Keratinocyte (primary cell): Measurements from ENCODE around the gene DUSP5. TPM values are rescaled to one million over a fixed set of nuclear protein-coding genes. Genes with fewer than 3 reads are reported as not detected.

Experiments
- DNase-seq: peaks from one replicate; pipeline ENCODE4 v3.0.0-alpha.2; 2011; ENCODE audit warnings: low read depth, missing footprints, low spot score
- FAIRE-seq: peaks from 2 replicates; lab custom pipeline; 2011; peaks lifted over from hg19 to GRCh38; lab: Jason Lieb, UNC
- H2AFZ ChIP-seq: 2 replicates; pipeline ENCODE4 v1.6.0; 2012; ENCODE audit warnings: low read length, control low read depth, inconsistent platforms; ENCODE audit not compliant: control insufficient read depth
- H3K27ac ChIP-seq: 2 replicates; pipeline ENCODE4 v1.5.1; 2011; ENCODE audit warnings: low read length; ENCODE audit not compliant: control insufficient read depth, insufficient read depth
- H3K27me3 ChIP-seq: 3 replicates; pipeline ENCODE4 v1.6.0; 2011; ENCODE audit warnings: low read length; ENCODE audit not compliant: control insufficient read depth, insufficient read depth; ENCODE audit errors: extremely low read depth
- H3K36me3 ChIP-seq, 2 experiments: 2 replicates in 1 of 2; 3 replicates in 1 of 2; pipeline ENCODE4 v1.5.1; 2011; ENCODE audit warnings: low read length in 2 of 2, mild to moderate bottlenecking in 1 of 2; ENCODE audit not compliant: control insufficient read depth in 2 of 2, insufficient read depth in 2 of 2; ENCODE audit errors: extremely low read depth in 1 of 2
- H3K4me1 ChIP-seq: 3 replicates; pipeline ENCODE4 v1.5.1; 2011; ENCODE audit warnings: low read length; ENCODE audit not compliant: control insufficient read depth, insufficient read depth; ENCODE audit errors: extremely low read depth
- H3K4me2 ChIP-seq: 3 replicates; pipeline ENCODE4 v1.6.0; 2011; ENCODE audit warnings: low read depth, low read length; ENCODE audit not compliant: control insufficient read depth, insufficient read depth; ENCODE audit errors: extremely low read depth
- H3K4me3 ChIP-seq, 3 experiments: fragments of 200-600 bp in 1 of 3; sonication (generic) in 1 of 3; 2 replicates in 2 of 3; 3 replicates in 1 of 3; pipeline ENCODE4 v1.5.1; 2011 to 2016; ENCODE audit warnings: low read length in 3 of 3, mild to moderate bottlenecking in 3 of 3, control low read depth in 2 of 3, inconsistent platforms in 1 of 3, low read depth in 1 of 3, mixed read lengths in 1 of 3, mixed run types in 1 of 3, moderate library complexity in 1 of 3; ENCODE audit not compliant: control insufficient read depth in 2 of 3, insufficient read depth in 2 of 3; ENCODE audit errors: extremely low read depth in 1 of 3
- H3K79me2 ChIP-seq: 2 replicates; pipeline ENCODE4 v1.6.0; 2012; ENCODE audit warnings: low read length; ENCODE audit not compliant: control insufficient read depth, insufficient read depth
- H3K9ac ChIP-seq: 3 replicates; pipeline ENCODE4 v1.6.0; 2011; ENCODE audit warnings: low read length; ENCODE audit not compliant: control insufficient read depth, insufficient read depth; ENCODE audit errors: extremely low read depth
- H3K9me1 ChIP-seq: 3 replicates; pipeline ENCODE4 v1.6.0; 2011; ENCODE audit warnings: low read length; ENCODE audit not compliant: control insufficient read depth, insufficient read depth; ENCODE audit errors: extremely low read depth
- H3K9me3 ChIP-seq: 2 replicates; pipeline ENCODE4 v1.5.1; 2012; ENCODE audit warnings: low read depth, low read length; ENCODE audit not compliant: control insufficient read depth
- H4K20me1 ChIP-seq: 3 replicates; pipeline ENCODE4 v1.6.0; 2011; ENCODE audit warnings: low read length; ENCODE audit not compliant: control insufficient read depth, insufficient read depth; ENCODE audit errors: extremely low read depth
- EZH2 ChIP-seq: IDR thresholded peaks from one replicate; pipeline ENCODE4 v1.6.1; 2012; ENCODE audit warnings: inconsistent platforms, mild to moderate bottlenecking, low read length, moderate library complexity
- dilution Hi-C: fragments of 300-500 bp; cut with MboI; formaldehyde crosslinking; loops from one replicate; pipeline ENCODE4 v1.7.0; 2020; ENCODE audit warnings: low sequenced_read_pairs; ENCODE audit not compliant: extremely low pct_ligation_motif_present
- polyA plus RNA-seq, 5 experiments: library from polyadenylated mRNA; depleted of rRNA in 3 of 5; stranded (reverse) in 3 of 5; stranded (forward) in 1 of 5; unstranded in 1 of 5; fragments of >200 nt; gene quantifications; 1 replicate in 1 of 5; 2 replicates in 3 of 5; 3 replicates in 1 of 5; pipeline versions ENCODE4 v1.2.1 to v1.2.3, GENCODE V29; 2011 to 2012; ENCODE audit warnings: missing spikeins in 2 of 5, low read depth in 1 of 5, low replicate concordance in 1 of 5
- TF ChIP-seq, protein P1 (sequence below), 3 experiments: IDR thresholded peaks in 1 of 3; conservative IDR thresholded peaks in 1 of 3; optimal IDR thresholded peaks in 1 of 3; 2 replicates in 2 of 3; 3 replicates in 1 of 3; pipeline versions ENCODE3 to v1.5.1; 2011; ENCODE audit warnings: low read length in 3 of 3, mild to moderate bottlenecking in 3 of 3, moderate library complexity in 2 of 3, control low read depth in 1 of 3, inconsistent platforms in 1 of 3; ENCODE audit not compliant: insufficient read depth in 2 of 3; ENCODE audit errors: extremely low read depth in 1 of 3

Gene DUSP5
- polyA plus RNA-seq, 1 donor (not counting 4 experiments of a cell fraction or from before 2014, with no cell fraction given) = 49.6 TPM

- Histone ChIP-seq H3K4me3 (peak overlapping the region; percentile 85 to 97 (median 91)), H3K36me3 (peaks cover 0 to 17% of the 10 kb centered on the region in 2 experiments), H3K4me2 (peak overlapping the region; percentile 96), H3K79me2 (peaks cover 56% of the 10 kb centered on the region), H2AFZ (no peak overlapping the region), H3K9me3 (no peaks in the 10 kb centered on the region), H3K27ac (peak overlapping the region; percentile 84), H3K27me3 (no peaks in the 10 kb centered on the region), H3K9me1 (no peaks in the 10 kb centered on the region), H3K9ac (peak overlapping the region; percentile 93), H4K20me1 (peaks cover 21% of the 10 kb centered on the region), H3K4me1 (peaks cover 39% of the 10 kb centered on the region)
- DNase-seq = no peak
- TF ChIP-seq, protein P1, sequence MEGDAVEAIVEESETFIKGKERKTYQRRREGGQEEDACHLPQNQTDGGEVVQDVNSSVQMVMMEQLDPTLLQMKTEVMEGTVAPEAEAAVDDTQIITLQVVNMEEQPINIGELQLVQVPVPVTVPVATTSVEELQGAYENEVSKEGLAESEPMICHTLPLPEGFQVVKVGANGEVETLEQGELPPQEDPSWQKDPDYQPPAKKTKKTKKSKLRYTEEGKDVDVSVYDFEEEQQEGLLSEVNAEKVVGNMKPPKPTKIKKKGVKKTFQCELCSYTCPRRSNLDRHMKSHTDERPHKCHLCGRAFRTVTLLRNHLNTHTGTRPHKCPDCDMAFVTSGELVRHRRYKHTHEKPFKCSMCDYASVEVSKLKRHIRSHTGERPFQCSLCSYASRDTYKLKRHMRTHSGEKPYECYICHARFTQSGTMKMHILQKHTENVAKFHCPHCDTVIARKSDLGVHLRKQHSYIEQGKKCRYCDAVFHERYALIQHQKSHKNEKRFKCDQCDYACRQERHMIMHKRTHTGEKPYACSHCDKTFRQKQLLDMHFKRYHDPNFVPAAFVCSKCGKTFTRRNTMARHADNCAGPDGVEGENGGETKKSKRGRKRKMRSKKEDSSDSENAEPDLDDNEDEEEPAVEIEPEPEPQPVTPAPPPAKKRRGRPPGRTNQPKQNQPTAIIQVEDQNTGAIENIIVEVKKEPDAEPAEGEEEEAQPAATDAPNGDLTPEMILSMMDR (optimal IDR thresholded peaks at IDR 0.05 in 1 of 3, IDR thresholded peaks at IDR 0.05 in 1 of 3, conservative IDR thresholded peaks at IDR 0.05 in 1 of 3; ENCODE audit: extremely low read depth in 1 of 3, insufficient read depth in 2 of 3, low read length in 3 of 3) = no peak
- no peak for TF ChIP-seq EZH2
- dilution Hi-C loops = no loop called here
- FAIRE-seq = peak; percentile 57
Measured at GRCh38 chr10:110495731-110496552, 1.8 kb upstream of the DUSP5 start.

DNA sequence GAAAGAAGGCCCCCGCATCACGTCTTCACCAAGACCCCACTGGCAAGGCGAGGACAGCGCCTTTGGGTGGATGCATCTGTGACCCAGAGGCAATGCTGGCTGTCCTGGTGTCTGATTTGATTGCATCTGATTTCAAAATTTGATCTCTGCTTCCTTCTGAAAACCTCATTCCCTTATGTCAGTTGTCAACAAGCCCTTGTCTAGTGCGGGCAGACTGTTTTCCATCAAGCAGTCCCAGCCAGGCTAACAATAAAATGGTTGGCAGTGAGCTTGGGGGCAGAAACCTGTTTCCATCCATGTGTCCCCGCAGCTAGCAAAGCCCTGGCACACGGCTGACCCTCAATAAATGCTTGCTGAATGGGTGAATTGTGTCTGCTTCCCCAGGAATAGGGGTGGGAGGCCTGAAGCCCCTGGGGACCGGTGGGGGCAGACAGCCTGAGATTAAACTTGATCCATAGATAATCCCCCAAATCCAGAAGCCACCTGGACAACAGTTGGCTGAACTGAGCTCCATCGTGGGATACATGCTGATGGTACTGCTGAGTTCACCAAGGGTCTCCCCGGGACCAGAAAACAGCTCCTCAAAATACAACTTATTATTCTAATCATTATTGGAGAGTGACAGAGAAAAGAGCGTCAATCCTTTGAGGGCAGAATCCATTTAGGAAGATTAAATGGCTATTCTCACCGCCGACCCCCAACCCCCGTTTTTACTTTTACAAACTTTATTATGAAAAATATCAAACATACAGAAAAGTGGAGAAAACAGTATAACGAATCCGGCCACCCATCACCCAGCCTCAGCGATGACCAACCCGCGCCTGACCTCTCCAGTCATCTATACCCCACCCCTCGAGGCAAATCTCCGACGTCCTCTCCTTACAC is 912 bp upstream of the DUSP5 start:
- TF ChIP-seq, protein P1 (optimal IDR thresholded peaks at IDR 0.05 in 1 of 3, IDR thresholded peaks at IDR 0.05 in 1 of 3, conservative IDR thresholded peaks at IDR 0.05 in 1 of 3; ENCODE audit: extremely low read depth in 1 of 3, insufficient read depth in 2 of 3, low read length in 3 of 3) = no peak
- Histone ChIP-seq H3K27ac (peak overlapping the region; percentile 84), H3K9ac (peak overlapping the region; percentile 93), H3K4me3 (peak overlapping the region; percentile 85 to 97 (median 91)), H3K9me1 (no peaks in the 10 kb centered on the region), H3K79me2 (peaks cover 65% of the 10 kb centered on the region), H3K27me3 (no peaks in the 10 kb centered on the region), H2AFZ (no peak overlapping the region), H3K36me3 (peaks cover 0 to 21% of the 10 kb centered on the region in 2 experiments), H3K9me3 (no peaks in the 10 kb centered on the region), H3K4me1 (peaks cover 41% of the 10 kb centered on the region), H3K4me2 (peak overlapping the region; percentile 96), H4K20me1 (peaks cover 26% of the 10 kb centered on the region)
- no peak for FAIRE-seq
- DNase-seq = no peak
- dilution Hi-C loops = no loop called here
